HG02678 (cell line): ENCODE data around the gene SLX4.
"Not testable (repeated sequence)": the region's sequence is repeated elsewhere in the genome, so short reads cannot be mapped to it uniquely, and the experiment has no call there.

ENCODE experiments used
- ATAC-seq: cut with Tn5 transposase; IDR thresholded peaks from one replicate; pipeline ENCODE4 v1.9.1; 2021; ENCODE audit warnings: mild to moderate bottlenecking, moderate library complexity; ENCODE audit not compliant: unreplicated experiment

SLX4 gene

DNA sequence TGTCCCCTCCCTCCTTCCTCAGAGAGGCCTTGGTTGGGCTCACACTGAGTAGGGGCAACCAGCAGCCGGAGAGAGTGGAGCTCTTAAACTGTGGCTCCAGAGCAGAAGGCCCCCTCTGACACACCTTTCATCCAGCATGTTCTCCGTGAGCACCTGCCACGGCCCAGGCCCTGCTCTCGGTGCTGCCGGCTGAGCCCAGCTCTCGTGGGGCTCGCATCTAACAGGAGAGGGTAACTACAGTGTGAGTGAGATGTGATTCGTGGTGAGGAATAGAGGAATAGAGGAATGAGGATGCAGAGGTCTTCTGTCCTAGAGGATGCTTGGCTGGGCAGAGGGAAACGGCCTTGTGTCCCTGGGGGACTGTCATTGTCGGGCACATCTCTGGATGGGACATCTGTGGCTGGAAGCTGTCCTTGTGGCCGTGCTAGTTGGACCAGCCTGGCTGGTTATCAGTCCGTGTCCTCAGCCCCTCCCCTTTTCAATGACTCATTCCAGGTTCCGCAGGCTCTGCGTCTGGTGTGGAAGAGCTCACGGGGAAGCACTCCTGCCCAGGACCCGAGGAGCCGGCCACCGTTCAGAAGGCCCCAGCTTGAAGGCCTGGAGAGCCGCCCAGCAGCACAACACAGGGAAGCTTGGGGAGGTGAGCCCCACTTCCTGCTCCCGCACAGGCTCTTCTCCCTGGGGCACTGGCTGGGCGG lies 31.1 kb upstream of the SLX4 start:
- ATAC-seq = no peak

GRCh38 chr16:3641801-3642396 lies 30.5 kb upstream of the SLX4 start:
- no peak for ATAC-seq

DNA sequence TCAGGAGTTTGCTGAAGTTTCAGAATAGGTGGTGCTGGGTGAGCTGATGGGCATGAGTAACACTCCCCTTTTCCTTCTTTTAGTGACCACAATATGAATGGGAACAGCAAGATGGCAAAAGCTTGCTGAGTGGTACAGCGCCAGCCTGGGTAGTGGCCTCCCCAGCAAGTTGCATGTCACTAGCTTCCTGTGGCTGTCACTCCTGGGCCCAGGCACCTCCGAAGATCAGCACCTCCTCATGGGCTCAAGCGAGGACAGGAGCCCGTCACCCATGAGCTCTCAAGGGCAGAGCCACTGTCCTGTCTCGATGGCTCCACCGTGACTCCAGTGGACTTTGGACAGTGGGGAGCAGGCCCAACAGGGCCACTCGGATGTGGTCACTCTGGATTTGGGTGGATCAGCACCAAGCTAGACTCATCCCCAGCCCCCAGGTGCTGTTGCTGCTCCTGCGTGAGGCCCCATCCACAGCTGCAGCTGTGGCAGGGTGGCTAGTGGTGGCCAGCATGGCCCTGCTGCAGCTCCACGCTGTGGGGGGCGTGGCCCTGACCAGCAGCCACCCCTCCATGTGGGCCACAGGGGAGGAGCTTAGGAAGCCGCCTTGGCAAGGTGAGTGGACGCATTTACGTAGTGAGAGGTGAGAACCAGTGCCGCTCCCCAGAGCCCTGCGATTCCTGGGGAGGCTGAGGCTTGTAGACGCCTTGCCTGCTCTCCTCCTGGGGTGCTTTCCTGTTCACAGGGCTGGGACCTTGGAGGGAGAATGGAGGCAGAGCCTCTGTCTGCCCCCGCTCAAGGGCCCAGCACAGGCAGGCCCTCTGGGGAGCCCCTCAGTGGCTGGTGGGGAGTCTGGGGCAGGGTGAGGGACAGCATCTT lies 29.5 kb upstream of the SLX4 start:
- ATAC-seq = no peak

GRCh38 chr16:3640207-3640606 lies 28.8 kb upstream of the SLX4 start:
- no peak for ATAC-seq

GRCh38 chr16:3638916-3639644 lies 27.7 kb upstream of the SLX4 start:
- ATAC-seq = no peak

DNA sequence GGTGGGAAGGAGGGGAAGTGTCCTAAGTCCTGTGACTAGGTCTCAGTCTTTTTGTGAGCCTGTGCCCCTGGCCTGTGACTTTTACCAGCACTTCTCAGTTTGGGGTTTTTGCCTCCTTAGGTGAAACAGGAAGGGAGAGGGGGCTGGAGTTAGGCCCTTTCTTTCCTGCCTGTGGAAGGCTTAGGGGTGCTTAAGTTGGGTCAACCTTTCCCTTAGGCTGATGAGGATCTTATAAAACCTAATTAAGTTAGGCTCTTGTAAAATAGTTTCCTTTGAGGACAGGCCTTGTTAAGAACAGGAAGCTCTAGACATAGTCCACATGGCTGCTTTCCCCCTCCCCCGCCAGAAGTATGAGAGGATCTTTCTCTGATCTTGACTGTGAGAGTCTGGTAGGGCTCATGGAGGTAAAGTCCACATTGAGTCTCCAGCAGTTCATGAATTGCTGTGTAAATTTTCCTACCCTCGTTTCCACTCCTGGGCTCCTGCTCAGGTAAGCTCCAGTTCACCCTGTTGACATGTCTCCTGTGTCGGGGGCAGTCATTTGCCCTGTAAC lies 26.0 kb upstream of the SLX4 start:
- ATAC-seq = no peak

DNA sequence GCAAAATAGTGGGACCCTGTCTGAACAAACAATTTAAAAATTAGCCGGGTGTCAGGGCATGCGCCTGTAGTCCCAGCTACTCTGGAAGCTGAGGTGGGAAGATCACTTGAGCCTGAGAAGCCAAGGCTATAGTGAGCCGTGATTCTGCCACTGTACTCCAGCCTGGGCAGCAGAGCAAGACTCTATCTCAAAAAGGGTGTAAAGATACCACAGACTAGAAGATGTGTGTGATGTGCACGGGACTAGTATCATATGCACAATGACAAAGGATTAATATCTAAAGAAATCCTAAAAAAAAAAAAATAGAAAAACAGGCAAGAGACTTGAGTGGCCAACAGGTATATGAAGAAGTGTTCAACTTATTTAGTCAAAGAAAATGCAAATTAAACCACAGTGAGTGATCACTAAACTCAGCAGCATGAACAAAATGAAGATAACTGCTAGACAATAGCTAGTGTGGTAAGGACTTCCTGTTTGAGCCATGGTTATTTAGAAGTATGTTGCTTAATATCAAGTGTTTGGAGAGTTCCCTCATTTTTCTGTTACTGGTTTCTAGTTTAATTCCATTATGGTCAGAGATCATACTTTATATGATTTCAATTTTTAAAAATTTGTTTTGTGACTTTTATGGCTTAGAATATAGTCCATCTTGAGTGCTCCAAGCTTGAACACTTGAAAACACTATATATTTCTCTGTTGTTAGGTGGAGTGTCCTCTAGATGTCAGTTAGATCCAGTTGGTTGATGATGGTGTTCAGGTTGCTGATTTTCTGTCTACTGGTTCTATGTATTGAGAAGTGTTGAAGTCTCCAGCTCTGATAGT lies 14.7 kb upstream of the SLX4 start:
- ATAC-seq = peak; percentile 65

DNA sequence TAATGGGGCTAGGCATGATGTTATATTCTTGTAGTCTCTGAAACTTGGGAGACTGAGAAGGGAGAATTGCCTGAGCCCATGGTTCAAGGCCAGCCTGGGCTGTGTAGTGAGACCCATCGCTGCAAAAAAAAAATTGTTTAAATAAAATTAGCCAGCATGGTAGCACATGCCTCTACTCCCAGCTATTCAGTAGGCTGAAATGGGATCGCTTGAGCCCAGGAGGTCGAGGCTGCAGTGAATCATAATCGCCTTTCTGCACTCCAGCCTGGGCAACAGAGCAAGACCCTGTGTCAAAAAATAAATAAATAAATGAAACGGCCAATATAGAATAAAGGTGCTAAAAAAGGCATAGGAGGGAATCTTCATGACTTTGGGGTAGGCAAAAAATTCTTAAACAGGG lies 13.9 kb upstream of the SLX4 start:
- no peak for ATAC-seq

DNA sequence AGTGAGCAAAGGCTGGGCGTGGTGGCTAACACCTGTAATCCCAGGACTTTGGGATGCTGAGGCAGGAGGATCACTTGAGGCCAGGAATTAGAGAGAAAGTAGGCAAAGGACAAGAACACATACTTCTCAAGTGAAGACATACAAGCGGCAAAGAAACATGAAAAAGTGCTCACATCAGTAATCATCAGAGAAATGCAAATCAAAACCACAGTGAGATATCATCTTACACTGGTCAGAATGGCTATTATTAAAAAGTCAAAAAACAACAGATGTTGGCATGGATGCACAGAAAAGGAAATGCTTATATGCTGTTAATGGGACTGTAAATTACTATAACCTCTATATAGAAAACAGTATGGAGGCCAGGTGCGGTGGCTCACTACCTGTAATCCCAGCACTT lies 12.2 kb upstream of the SLX4 start:
- ATAC-seq = peak; percentile 52

GRCh38 chr16:3618769-3619141 lies 7.3 kb upstream of the SLX4 start:
- no peak for ATAC-seq

- ATAC-seq = no peak
Measured at GRCh38 chr16:3612510-3613466, 1.4 kb upstream of the SLX4 start.

- ATAC-seq = no peak
Measured at GRCh38 chr16:3610698-3611145, 684 bp downstream of the SLX4 start.

GRCh38 chr16:3609895-3610697 lies 1.3 kb downstream of the SLX4 start:
- no peak for ATAC-seq

DNA sequence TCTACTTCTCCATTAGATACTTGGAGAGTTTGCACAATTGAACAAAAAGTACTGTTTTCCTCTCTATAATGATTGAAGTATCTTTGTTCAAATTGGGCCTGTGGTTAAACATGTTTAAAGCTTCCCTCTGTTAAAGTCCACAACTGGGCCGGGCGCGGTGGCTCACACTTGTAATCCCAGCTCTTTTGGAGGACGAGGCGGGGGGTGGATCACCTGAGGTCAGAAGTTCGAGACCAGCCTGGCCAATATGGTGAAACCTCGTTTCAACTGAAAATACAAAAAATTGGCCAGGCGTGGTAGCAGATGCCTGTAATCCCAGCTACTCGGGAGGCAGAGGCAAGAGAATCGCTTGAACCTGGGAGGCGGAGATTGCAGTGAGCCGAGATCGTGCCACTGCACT lies 2.4 kb downstream of the SLX4 start:
- ATAC-seq = not testable (repeated sequence)

- no peak for ATAC-seq
Measured at GRCh38 chr16:3608069-3608468, 3.3 kb downstream of the SLX4 start.

- ATAC-seq = no peak
Measured at GRCh38 chr16:3607634-3608033, 3.8 kb downstream of the SLX4 start.

DNA sequence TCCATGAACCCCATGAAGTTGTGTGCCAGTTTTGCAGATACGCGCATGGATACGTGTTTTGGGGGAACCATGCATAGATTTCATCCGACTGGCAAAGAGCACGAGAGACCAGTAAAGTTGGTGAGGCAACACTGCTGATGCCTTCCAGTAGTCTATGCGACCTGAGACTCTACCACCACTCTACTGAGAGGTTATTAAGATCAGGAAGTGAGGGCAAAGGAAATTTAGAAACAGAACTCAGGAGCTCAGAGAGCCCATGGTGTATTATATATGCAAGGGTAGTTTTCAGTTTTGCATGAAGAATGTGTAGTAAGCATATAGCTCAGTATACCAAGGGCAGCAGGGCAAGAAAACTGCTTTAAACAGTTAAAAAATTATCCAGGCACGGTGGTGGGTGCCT lies 4.2 kb downstream of the SLX4 start:
- ATAC-seq = no peak

GRCh38 chr16:3606441-3606840 lies 5.0 kb downstream of the SLX4 start:
- ATAC-seq = no peak
